Heart left ventricle (tissue), 13 donors: ENCODE data around the gene RAD51B.

Experiments used
- POLR2A ChIP-seq, 2 donors: fragments of 450-650 bp; IDR thresholded peaks; one replicate each; pipeline ENCODE4 v1.6.1; 2017; ENCODE audit warnings: antibody characterized with exemption in 2 of 2, mild to moderate bottlenecking in 2 of 2, moderate library complexity in 2 of 2
- TF ChIP-seq, protein P1 (sequence below), 12 donors: fragments of 200-600 bp; sonication (generic) in 4 of 12; IDR thresholded peaks; one replicate each; pipeline versions ENCODE4 v1.5.0 to v1.8.0; 2018 to 2022; ENCODE audit warnings: antibody characterized with exemption in 12 of 12, mild to moderate bottlenecking in 5 of 12
- donor health status: ischemic (EF 13 %, LVEDD 7.1; RV severe dilation, severe dysfunction).
- donor health status: DM: no; HTN: yes; CAD: no.
- donor health status: DM: no; HTN: no; CAD: no.
- donor health status: ischemic (EF 25% LVEDD 6.9; RV normal size, moderate dysfunction).
- donor health status: ischemic (EF 25% LVEDD 5.7; RV mildly dilated, moderate dysfunction).
- donor health status: ischemic (EF 35%, LVEDD 5.7; RV mildly dilated, moderate dysfunction).
- donor health status: nonischemic (EF 11% LVEDD 7.7; RV severe dilation, severe dysfunction).
- donor health status: DM: yes; HTN: yes; CAD: no.
- donor health status: PGD.
- donor health status: ischemic (EF 29% LVEDD 5.4; RV normal size, mild dysfunction).
- donor health status: nonischemic (EF 23%, LVEDD 6.1; RV moderate dilation, normal function).

DNA sequence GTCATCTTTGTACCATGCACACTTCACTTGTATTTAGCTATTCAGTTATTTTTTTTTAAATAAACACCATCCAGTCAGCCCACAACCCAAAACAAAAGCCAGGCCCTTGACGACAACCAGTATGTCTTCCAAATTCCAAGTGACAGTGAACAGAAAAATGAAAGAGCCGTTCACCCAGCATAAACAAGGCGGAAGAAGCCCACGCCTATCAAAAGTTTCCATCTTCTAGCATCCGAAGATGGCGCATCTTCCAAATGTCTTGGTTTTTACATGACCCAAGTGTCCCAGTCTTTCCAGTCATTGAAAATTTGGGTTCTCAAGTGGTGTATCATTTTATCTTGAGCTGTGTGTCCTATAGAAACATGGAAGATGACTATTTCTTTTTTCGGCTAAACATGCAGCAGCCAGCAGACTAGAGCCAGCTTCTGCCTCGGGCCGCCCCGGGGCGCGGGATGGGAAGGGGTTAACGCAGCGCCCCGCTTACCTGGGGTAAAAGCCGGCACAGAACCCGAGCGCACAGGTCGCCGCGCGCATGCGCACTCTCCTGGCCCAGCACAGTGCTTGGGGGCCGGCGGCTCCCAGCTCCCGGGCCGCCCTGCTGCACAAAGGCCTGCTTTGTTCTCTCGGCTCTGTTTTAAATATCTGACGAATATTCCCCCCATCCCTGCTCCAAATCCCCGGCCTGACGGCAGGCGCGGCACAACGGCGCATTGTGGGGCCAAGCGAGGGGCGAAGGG lies 808.5 kb downstream of the RAD51B start:
- TF ChIP-seq, protein P1, sequence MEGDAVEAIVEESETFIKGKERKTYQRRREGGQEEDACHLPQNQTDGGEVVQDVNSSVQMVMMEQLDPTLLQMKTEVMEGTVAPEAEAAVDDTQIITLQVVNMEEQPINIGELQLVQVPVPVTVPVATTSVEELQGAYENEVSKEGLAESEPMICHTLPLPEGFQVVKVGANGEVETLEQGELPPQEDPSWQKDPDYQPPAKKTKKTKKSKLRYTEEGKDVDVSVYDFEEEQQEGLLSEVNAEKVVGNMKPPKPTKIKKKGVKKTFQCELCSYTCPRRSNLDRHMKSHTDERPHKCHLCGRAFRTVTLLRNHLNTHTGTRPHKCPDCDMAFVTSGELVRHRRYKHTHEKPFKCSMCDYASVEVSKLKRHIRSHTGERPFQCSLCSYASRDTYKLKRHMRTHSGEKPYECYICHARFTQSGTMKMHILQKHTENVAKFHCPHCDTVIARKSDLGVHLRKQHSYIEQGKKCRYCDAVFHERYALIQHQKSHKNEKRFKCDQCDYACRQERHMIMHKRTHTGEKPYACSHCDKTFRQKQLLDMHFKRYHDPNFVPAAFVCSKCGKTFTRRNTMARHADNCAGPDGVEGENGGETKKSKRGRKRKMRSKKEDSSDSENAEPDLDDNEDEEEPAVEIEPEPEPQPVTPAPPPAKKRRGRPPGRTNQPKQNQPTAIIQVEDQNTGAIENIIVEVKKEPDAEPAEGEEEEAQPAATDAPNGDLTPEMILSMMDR (IDR thresholded peaks at IDR 0.05) = no peak
- TF ChIP-seq POLR2A (IDR thresholded peaks at IDR 0.05) = no peak
